HepG2 (cell line): Measurements from ENCODE around the gene LAG3. TPM values are rescaled to one million over a fixed set of nuclear protein-coding genes. Genes with fewer than 3 reads are reported as not detected.

Experiments used
- AGO1 ChIP-seq: fragments of 200-400 bp; formaldehyde crosslinking; IDR thresholded peaks from 2 replicates; pipeline ENCODE4 v1.6.1; 2017; ENCODE audit warnings: mild to moderate bottlenecking, low read depth, low read length, moderate library complexity; ENCODE audit not compliant: poor library complexity, severe bottlenecking
- FOXK1 ChIP-seq: sonication (generic); formaldehyde crosslinking; IDR thresholded peaks from 2 replicates; pipeline ENCODE4 v1.4.0; 2020; ENCODE audit warnings: low read depth, missing genetic modification reagents, borderline replicate concordance
- IKZF4 ChIP-seq: sonication (generic); formaldehyde crosslinking; IDR thresholded peaks from 2 replicates; pipeline ENCODE4 v1.5.1; 2020; ENCODE audit warnings: borderline replicate concordance, mild to moderate bottlenecking, low read depth, missing genetic modification reagents; ENCODE audit errors: not compliant biosample characterization
- KDM2A ChIP-seq: sonication (generic); formaldehyde crosslinking; IDR thresholded peaks from 2 replicates; pipeline ENCODE4 v1.4.0; 2020; ENCODE audit warnings: low read depth, missing genetic modification reagents, borderline replicate concordance
- MLX ChIP-seq: IDR thresholded peaks from 2 replicates; pipeline ENCODE4 v1.6.1; 2016
- MXD1 ChIP-seq: sonication (generic); formaldehyde crosslinking; IDR thresholded peaks from 2 replicates; pipeline ENCODE4 v1.4.0; 2020; ENCODE audit warnings: mild to moderate bottlenecking, missing genetic modification reagents
- MXD4 ChIP-seq: IDR thresholded peaks from 2 replicates; pipeline ENCODE4 v1.6.1; 2016; ENCODE audit warnings: mild to moderate bottlenecking, missing biosample characterization, missing genetic modification reagents
- NR2F1 ChIP-seq, 2 experiments: fragments of 450-650 bp in 1 of 2; formaldehyde crosslinking in 1 of 2; IDR thresholded peaks; 2 replicates each; pipeline versions ENCODE4 v1.5.0 to v1.6.1; 2016 to 2020; ENCODE audit warnings: mild to moderate bottlenecking in 1 of 2, missing compliant biosample characterization in 1 of 2, missing genetic modification reagents in 1 of 2, moderate library complexity in 1 of 2
- PAF1 ChIP-seq: IDR thresholded peaks from 2 replicates; pipeline ENCODE4 v1.6.1; 2016; ENCODE audit warnings: missing genetic modification reagents, missing compliant biosample characterization
- RAD21 ChIP-seq: fragments of 450-650 bp; formaldehyde crosslinking; IDR thresholded peaks from 2 replicates; pipeline ENCODE4 v1.5.0; 2020; ENCODE audit warnings: mild to moderate bottlenecking
- RBM22 ChIP-seq: fragments of 200-400 bp; formaldehyde crosslinking; optimal IDR thresholded peaks from 2 replicates; pipeline ENCODE3; 2017; ENCODE audit warnings: mild to moderate bottlenecking, low read length, moderate library complexity
- RXRA ChIP-seq: sonication (generic); formaldehyde crosslinking; IDR thresholded peaks from 2 replicates; pipeline ENCODE4 v1.5.1; 2020; ENCODE audit warnings: missing genetic modification reagents
- SAFB2 ChIP-seq: sonication (generic); formaldehyde crosslinking; IDR thresholded peaks from 2 replicates; pipeline ENCODE4 v1.5.1; 2020; ENCODE audit warnings: missing genetic modification reagents, low read depth, mild to moderate bottlenecking, borderline replicate concordance
- SKI ChIP-seq: fragments of 450-650 bp; IDR thresholded peaks from one replicate; pipeline ENCODE4 v1.6.1; 2018; ENCODE audit warnings: mild to moderate bottlenecking; ENCODE audit not compliant: partially characterized antibody
- TBX2 ChIP-seq: sonication (generic); formaldehyde crosslinking; IDR thresholded peaks from 2 replicates; pipeline ENCODE4 v1.5.0; 2020; ENCODE audit warnings: missing genetic modification reagents, mild to moderate bottlenecking, borderline replicate concordance
- U2AF1 ChIP-seq: fragments of 200-400 bp; formaldehyde crosslinking; optimal IDR thresholded peaks from 2 replicates; pipeline ENCODE3; 2017; ENCODE audit warnings: mild to moderate bottlenecking, low read depth, low read length
- ZC3H13 ChIP-seq: sonication (generic); formaldehyde crosslinking; IDR thresholded peaks from 2 replicates; pipeline ENCODE4 v1.8.1; 2023; ENCODE audit warnings: mild to moderate bottlenecking, missing genetic modification reagents, moderate library complexity
- ZFAT ChIP-seq: sonication (generic); formaldehyde crosslinking; conservative IDR thresholded peaks from 2 replicates; pipeline ENCODE4 v1.8.1; 2023; ENCODE audit warnings: missing genetic modification reagents, inconsistent platforms
- ZNF354B ChIP-seq: sonication (generic); formaldehyde crosslinking; IDR thresholded peaks from 2 replicates; pipeline ENCODE4 v1.8.0; 2022; ENCODE audit warnings: mild to moderate bottlenecking, missing genetic modification reagents
- ZNF451 ChIP-seq: sonication (generic); formaldehyde crosslinking; IDR thresholded peaks from 2 replicates; pipeline ENCODE4 v1.5.0; 2020; ENCODE audit warnings: mild to moderate bottlenecking, missing genetic modification reagents
- ZNF543 ChIP-seq: sonication (generic); formaldehyde crosslinking; IDR thresholded peaks from 2 replicates; pipeline ENCODE4 v1.4.0; 2020; ENCODE audit warnings: mild to moderate bottlenecking, missing genetic modification reagents
- ZNF747 ChIP-seq: sonication (generic); formaldehyde crosslinking; IDR thresholded peaks from 2 replicates; pipeline ENCODE4 v1.8.1; 2023; ENCODE audit warnings: missing genetic modification reagents, mild to moderate bottlenecking, borderline replicate concordance
- ZZZ3 ChIP-seq: sonication (generic); formaldehyde crosslinking; IDR thresholded peaks from 2 replicates; pipeline ENCODE4 v1.4.0; 2020; ENCODE audit warnings: missing genetic modification reagents, mild to moderate bottlenecking, borderline replicate concordance
- polyA plus RNA-seq, 8 experiments: library from polyadenylated mRNA; depleted of rRNA in 3 of 8; stranded (reverse) in 7 of 8; unstranded in 1 of 8; fragments of >200 nt; fragmentation: Illumina TruSeq in 4 of 8; extraction: Trizol in 4 of 8; gene quantifications; 2 replicates each; pipeline versions ENCODE4 v1.2.1 to v1.2.3, GENCODE V29; 2011 to 2016; ENCODE audit warnings: low read depth in 4 of 8, missing spikeins in 1 of 8, mixed read lengths in 1 of 8; ENCODE audit not compliant: insufficient read depth in 1 of 8
- total RNA-seq, 5 experiments: library from RNA; depleted of rRNA; stranded (reverse); fragments of >200 nt; fragmentation: Illumina TruSeq; extraction: Trizol; gene quantifications; 2 replicates each; pipeline ENCODE4 v1.2.3, GENCODE V29; 2016; ENCODE audit warnings: low read depth in 1 of 5
- TF ChIP-seq, protein P1 (sequence below): sonication (generic); formaldehyde crosslinking; IDR thresholded peaks from 2 replicates; pipeline ENCODE4 v1.5.0; 2020; ENCODE audit warnings: missing genetic modification reagents
- TF ChIP-seq, protein P2 (sequence below): sonication (generic); formaldehyde crosslinking; IDR thresholded peaks from 2 replicates; pipeline ENCODE4 v1.4.0; 2020; ENCODE audit warnings: mild to moderate bottlenecking, missing genetic modification reagents

The LAG3 gene
- total and polyA plus RNA-seq, 2 of the 13 experiments (the other 11 are each of a cell fraction or from before 2014, with no cell fraction given): 0.11 to 0.26 TPM

- TF ChIP-seq FOXK1 (CRISPR knock-in tag): peak; percentile 69; the same call in 1 of the 2 replicates
- peak; percentile 81 for TF ChIP-seq AGO1
- TF ChIP-seq RBM22: no peak
- TF ChIP-seq ZFAT (CRISPR knock-in tag): no peak
- TF ChIP-seq U2AF1: no peak
- TF ChIP-seq ZNF451 (CRISPR knock-in tag): 0 out of 2 replicates have a peak, but pooled peaks have one; percentile 59
- 0 out of 4 replicates have a peak, but pooled peaks of 1 of the 2 experiments have one; percentile 39 for TF ChIP-seq NR2F1 (CRISPR knock-in tag; IDR thresholded peaks at IDR 0.05)
- peak; percentile 64 for TF ChIP-seq RXRA (CRISPR knock-in tag)
- TF ChIP-seq ZNF543 (CRISPR knock-in tag): 0 out of 2 replicates have a peak, but pooled peaks have one; percentile 19
- TF ChIP-seq SKI: peak; percentile 55
- TF ChIP-seq IKZF4: peak; percentile 40
- peak; percentile 56; the same call in 1 of the 2 replicates for TF ChIP-seq TBX2 (CRISPR knock-in tag)
- TF ChIP-seq KDM2A (CRISPR knock-in tag): peak; percentile 78
- peak; percentile 38; the same call in 1 of the 2 replicates for TF ChIP-seq SAFB2 (CRISPR knock-in tag)
- peak; percentile 31; the same call in 1 of the 2 replicates for TF ChIP-seq MLX
- TF ChIP-seq MXD1 (CRISPR knock-in tag): peak; percentile 72
- TF ChIP-seq, protein P1, sequence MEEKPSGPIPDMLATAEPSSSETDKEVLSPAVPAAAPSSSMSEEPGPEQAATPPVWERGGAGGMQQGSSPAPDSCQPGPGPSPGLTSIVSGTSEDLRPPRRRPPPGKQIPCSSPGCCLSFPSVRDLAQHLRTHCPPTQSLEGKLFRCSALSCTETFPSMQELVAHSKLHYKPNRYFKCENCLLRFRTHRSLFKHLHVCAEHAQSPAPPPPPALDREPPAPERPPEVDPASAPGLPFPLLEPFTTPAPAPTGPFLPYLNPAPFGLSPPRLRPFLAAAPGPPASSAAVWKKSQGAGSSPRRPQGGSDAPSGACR (CRISPR knock-in tag): 0 out of 2 replicates have a peak, but pooled peaks have one; percentile 7
- peak; percentile 43; the same call in 1 of the 2 replicates for TF ChIP-seq ZC3H13
- TF ChIP-seq ZNF747 (CRISPR knock-in tag): 0 out of 2 replicates have a peak, but pooled peaks have one; percentile 42
- peak; percentile 99 for TF ChIP-seq RAD21
- no peak for TF ChIP-seq ZNF354B (CRISPR knock-in tag)
- TF ChIP-seq PAF1 (CRISPR knock-in tag): no peak
- TF ChIP-seq, protein P2, sequence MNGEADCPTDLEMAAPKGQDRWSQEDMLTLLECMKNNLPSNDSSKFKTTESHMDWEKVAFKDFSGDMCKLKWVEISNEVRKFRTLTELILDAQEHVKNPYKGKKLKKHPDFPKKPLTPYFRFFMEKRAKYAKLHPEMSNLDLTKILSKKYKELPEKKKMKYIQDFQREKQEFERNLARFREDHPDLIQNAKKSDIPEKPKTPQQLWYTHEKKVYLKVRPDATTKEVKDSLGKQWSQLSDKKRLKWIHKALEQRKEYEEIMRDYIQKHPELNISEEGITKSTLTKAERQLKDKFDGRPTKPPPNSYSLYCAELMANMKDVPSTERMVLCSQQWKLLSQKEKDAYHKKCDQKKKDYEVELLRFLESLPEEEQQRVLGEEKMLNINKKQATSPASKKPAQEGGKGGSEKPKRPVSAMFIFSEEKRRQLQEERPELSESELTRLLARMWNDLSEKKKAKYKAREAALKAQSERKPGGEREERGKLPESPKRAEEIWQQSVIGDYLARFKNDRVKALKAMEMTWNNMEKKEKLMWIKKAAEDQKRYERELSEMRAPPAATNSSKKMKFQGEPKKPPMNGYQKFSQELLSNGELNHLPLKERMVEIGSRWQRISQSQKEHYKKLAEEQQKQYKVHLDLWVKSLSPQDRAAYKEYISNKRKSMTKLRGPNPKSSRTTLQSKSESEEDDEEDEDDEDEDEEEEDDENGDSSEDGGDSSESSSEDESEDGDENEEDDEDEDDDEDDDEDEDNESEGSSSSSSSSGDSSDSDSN (CRISPR knock-in tag): peak; percentile 69
- peak; percentile 65; the same call in 1 of the 2 replicates for TF ChIP-seq MXD4 (CRISPR knock-in tag)
- no peak for TF ChIP-seq ZZZ3
These were observed 6.5 kb downstream of the LAG3 start (continued) for GRCh38 chr12:6778574-6779550.
